Mammary epithelial cell (primary cell): Measurements from ENCODE around the gene KCNIP1.
"Not testable (repeated sequence)": the region's sequence is repeated elsewhere in the genome, so short reads cannot be mapped to it uniquely, and the experiment has no call there.

ENCODE experiments used
- CTCF ChIP-seq, 2 donors: IDR thresholded peaks in 1 of 2; conservative IDR thresholded peaks in 1 of 2; 2 replicates each; pipeline ENCODE4 v1.5.1; 2011 to 2012; ENCODE audit warnings: inconsistent platforms in 2 of 2, low read length in 2 of 2, mild to moderate bottlenecking in 2 of 2, control low read depth in 1 of 2, low read depth in 1 of 2; ENCODE audit not compliant: insufficient read depth in 1 of 2; ENCODE audit errors: extremely low read depth in 1 of 2
- EZH2 ChIP-seq: IDR thresholded peaks from 2 replicates; pipeline ENCODE4 v1.6.1; 2012; ENCODE audit warnings: low read length, inconsistent platforms, borderline replicate concordance

- TF ChIP-seq CTCF (conservative IDR thresholded peaks at IDR 0.05 in 1 of 2, IDR thresholded peaks at IDR 0.05 in 1 of 2; ENCODE audit: extremely low read depth in 1 of 2, insufficient read depth in 1 of 2, low read depth in 1 of 2, low read length in 2 of 2); EZH2: not testable (repeated sequence)
These were observed 262.0 kb downstream of the KCNIP1 start for GRCh38 chr5:170765868-170766267.
